GM10266 (cell line): ENCODE measurements around the gene ZNF521.

Experiments used
- DNase-seq: peaks from one replicate; pipeline ENCODE4 v3.0.0; 2012; ENCODE audit errors: extremely low spot score
- CTCF ChIP-seq: IDR thresholded peaks from 2 replicates; pipeline ENCODE4 v1.5.1; 2012; ENCODE audit warnings: mild to moderate bottlenecking, low read depth; ENCODE audit not compliant: control insufficient read depth, insufficient read depth; ENCODE audit errors: missing control alignments

The ZNF521 gene

GRCh38 chr18:25066516-25066915, 285.4 kb downstream of the ZNF521 start:
- no peak for DNase-seq
- TF ChIP-seq CTCF = no peak

- DNase-seq = no peak
- no peak for TF ChIP-seq CTCF
These were observed 289.2 kb downstream of the ZNF521 start for GRCh38 chr18:25062720-25063119.

- TF ChIP-seq CTCF = no peak
These were observed 290.6 kb downstream of the ZNF521 start for GRCh38 chr18:25061395-25061794.

DNA sequence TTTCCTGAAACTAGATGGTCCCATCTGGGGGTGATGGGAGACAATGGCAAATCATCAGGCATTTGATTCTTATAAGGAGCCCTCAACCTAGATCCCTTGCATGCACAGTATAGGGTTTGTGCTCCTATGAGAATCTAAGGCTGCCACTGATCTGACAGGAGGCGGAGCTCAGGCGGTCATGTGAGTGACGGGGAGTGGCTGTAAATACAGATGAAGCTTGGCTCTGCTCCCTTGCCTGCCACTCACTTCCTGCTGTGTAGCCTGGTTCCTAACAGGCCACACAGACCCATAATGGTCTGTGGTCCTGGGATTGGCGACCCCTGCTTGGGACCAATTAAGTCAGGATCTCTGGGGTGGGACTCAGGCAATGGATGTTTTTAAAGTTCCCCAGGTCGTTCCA, 293.4 kb downstream of the ZNF521 start:
- DNase-seq = no peak
- no peak for TF ChIP-seq CTCF

More at GRCh38 chr18:25061395-25061794, 290.6 kb downstream of the ZNF521 start:
- DNase-seq = no peak

GRCh38 chr18:25057491-25058050, 294.4 kb downstream of the ZNF521 start:
- TF ChIP-seq CTCF = no peak

GRCh38 chr18:25056429-25056828, 295.5 kb downstream of the ZNF521 start:
- DNase-seq = no peak
- TF ChIP-seq CTCF = no peak

More at GRCh38 chr18:25057491-25058050, 294.4 kb downstream of the ZNF521 start:
- no peak for DNase-seq

DNA sequence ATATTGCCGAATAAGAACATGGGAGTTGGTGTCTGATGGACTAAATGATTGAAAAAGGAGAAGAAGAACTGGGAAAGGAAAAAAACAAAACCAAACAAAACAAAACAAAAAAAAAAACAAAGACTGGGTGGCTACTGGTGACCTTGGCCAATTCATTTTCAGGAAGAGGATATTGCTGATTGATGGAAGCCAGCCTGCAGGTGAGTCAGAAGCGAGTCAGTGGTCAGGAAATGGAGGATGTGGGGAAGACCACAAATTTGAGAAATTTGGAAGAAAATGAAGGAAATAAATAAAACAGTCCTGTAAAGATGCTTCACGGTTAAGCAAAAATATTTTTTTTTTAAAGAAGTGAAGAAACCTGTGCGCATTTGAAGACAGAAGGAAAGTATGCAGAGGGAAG, 296.9 kb downstream of the ZNF521 start:
- DNase-seq = no peak
- TF ChIP-seq CTCF = no peak
